Dermis lymphatic vessel endothelial cell (primary cell): ENCODE measurements around the gene TRIM66. TPM values are rescaled to one million over a fixed set of nuclear protein-coding genes. Genes with fewer than 3 reads are reported as not detected.

Experiments
- total RNA-seq: library from RNA; depleted of rRNA; stranded (reverse); fragments of >200 nt; gene quantifications from 2 replicates; pipeline ENCODE4 v1.2.1, GENCODE V29; 2014

The TRIM66 gene, protein sequence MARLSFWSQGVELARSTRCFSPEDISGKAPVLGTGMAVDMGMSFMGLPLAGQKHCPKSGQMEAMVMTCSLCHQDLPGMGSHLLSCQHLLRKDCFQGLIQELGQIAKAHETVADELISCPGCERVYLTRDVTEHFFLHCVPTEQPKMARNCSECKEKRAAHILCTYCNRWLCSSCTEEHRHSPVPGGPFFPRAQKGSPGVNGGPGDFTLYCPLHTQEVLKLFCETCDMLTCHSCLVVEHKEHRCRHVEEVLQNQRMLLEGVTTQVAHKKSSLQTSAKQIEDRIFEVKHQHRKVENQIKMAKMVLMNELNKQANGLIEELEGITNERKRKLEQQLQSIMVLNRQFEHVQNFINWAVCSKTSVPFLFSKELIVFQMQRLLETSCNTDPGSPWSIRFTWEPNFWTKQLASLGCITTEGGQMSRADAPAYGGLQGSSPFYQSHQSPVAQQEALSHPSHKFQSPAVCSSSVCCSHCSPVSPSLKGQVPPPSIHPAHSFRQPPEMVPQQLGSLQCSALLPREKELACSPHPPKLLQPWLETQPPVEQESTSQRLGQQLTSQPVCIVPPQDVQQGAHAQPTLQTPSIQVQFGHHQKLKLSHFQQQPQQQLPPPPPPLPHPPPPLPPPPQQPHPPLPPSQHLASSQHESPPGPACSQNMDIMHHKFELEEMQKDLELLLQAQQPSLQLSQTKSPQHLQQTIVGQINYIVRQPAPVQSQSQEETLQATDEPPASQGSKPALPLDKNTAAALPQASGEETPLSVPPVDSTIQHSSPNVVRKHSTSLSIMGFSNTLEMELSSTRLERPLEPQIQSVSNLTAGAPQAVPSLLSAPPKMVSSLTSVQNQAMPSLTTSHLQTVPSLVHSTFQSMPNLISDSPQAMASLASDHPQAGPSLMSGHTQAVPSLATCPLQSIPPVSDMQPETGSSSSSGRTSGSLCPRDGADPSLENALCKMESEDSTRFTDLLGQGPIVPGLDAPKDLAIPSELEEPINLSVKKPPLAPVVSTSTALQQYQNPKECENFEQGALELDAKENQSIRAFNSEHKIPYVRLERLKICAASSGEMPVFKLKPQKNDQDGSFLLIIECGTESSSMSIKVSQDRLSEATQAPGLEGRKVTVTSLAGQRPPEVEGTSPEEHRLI (N-terminal part only)
- total RNA-seq: 3.1 and 8.2 TPM in 2 replicates

DNA sequence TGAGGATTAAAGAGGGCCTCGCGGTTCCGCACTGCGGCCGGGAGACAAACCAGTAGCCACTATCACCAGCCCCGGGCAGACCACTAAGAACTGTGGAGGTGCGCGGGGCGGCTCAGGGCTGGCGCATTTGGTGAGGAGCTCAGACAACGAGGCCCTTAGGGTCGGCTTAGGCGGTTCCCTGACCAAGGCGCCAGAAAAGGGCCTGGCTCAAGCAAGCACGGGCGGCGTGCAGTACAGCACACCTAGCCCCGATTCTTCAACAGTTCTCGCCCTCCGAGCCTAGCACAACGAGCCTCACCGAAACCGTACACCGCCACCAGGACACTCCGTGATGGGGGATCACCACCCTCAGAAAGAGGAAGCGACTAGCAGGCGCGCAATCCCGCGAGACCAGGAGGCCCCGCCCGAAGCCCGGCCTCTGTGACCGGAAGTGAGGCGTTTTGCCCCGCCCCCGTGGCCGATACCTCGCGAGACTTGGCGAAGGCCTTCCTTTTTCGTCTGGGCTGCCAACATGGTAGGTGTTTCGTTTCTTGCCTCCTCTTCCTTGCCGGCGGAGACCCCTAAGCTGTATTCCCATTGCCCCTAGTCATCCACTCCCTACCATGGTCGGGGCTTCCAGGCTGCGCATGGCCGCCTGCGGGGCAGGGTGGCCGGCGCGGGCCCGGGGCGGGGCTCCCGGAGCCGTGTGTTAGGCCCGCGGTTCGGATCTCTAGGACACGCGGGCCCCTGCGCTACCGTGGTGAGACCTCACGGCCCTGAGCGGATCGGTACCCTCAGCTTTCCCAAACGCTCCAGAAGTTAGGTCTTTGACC lies at the start of gene TRIM66, which contains the start of gene RPL27A:
TRIM66 (minus strand) TSS at position 363 of the 812 bp plus-strand sequence. CDS start 10,391 bp downstream, outside the sequence.
RPL27A (plus strand) TSS at position 490 of the 812 bp plus-strand sequence; CDS start at position 512, 22 bp downstream.

DNA sequence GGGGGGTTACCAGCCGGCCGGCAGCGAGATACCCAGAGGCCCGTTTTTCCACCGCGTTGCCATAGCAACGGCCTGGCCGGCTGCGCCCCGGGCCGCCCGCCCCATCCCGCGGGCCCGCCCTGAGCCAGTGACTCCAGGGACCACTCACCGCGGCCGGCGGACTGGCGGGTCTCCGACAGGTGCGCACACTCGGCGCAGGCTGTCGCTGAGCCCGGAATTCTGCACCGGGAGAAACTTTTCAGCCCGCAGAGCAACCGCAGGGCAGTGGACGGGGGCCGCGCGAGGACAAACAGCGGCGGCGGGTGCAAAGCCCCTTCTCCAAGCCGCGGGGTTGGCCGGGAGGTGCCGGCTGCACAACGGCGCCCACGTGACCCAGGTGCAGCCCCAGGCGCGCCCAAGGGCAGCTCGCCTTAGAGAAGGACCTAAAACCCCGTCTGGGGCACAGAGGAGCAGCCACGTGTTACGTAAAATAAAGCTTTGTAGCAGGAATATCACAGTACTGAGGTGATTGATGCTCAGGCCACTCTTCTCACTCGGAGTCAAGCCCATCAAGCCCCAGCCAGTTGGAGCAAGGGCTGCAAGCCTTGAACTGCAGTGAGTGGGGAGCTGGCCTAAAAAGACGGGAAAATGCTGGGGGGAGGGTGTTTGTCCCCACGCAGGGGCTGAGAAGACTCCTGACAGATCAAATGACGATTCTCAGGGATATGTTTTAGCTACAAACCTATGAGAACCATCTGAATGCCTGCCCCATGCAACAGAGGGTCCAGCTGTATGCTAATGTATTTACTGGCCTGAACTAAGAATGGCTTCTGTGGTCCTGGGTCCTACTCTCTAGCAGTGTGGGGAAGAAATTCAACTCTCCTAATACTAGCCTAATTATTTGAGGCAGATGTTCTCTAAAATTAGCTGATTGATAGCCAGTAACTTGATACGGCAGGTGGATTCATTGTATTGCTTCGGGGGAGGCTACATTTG lies 88.2 kb downstream of the TRIM66 start, which contains the start of gene STK33:
STK33 (minus strand) TSS at position 294 of the 975 bp plus-strand sequence. CDS start 119,323 bp downstream, outside the sequence.

Other genes starting within 250 kb of the TRIM66 start
- gene STK33, start 88.4 kb downstream of the TRIM66 start, total RNA-seq: 0.76 and 1.4 TPM in 2 replicates
- gene RPL27A, start 127 bp upstream of the TRIM66 start, total RNA-seq: 1,367 and 1,602 TPM in 2 replicates
- 23.7 and 24.1 TPM in 2 replicates for gene AKIP1, start 228.5 kb upstream of the TRIM66 start, total RNA-seq